Activated naive CD8-positive, alpha-beta T cell (primary cell): ENCODE results near the gene MAST3.

Experiments
- H3K27ac Mint-ChIP-seq: one replicate; pipeline ENCODE4 v1.8.0; 2021; ENCODE audit warnings: mixed read lengths
- H3K27me3 Mint-ChIP-seq: one replicate; pipeline ENCODE4 v1.8.0; 2021; ENCODE audit warnings: mixed read lengths
- H3K36me3 Mint-ChIP-seq: one replicate; pipeline ENCODE4 v1.8.0; 2021; ENCODE audit warnings: mixed read lengths
- H3K4me1 Mint-ChIP-seq: one replicate; pipeline ENCODE4 v1.8.0; 2021; ENCODE audit warnings: low read depth, mixed read lengths
- H3K4me3 Mint-ChIP-seq: one replicate; pipeline ENCODE4 v1.8.0; 2021; ENCODE audit warnings: mild to moderate bottlenecking, mixed read lengths
- H3K9me3 Mint-ChIP-seq: one replicate; pipeline ENCODE4 v1.8.0; 2021; ENCODE audit warnings: low read depth, mixed read lengths

Gene MAST3

GRCh38 chr19:18130523-18131242, 33.1 kb downstream of the MAST3 start:
- no peaks in the 10 kb centered on the region for H3K27me3 Mint-ChIP-seq
- no peaks in the 10 kb centered on the region for H3K9me3 Mint-ChIP-seq
- H3K36me3 Mint-ChIP-seq: no peaks in the 10 kb centered on the region
- H3K4me3 Mint-ChIP-seq: no peak overlapping the region
- peaks cover 2% of the 10 kb centered on the region for H3K4me1 Mint-ChIP-seq
- no peak overlapping the region for H3K27ac Mint-ChIP-seq

- no peaks in the 10 kb centered on the region for H3K36me3 Mint-ChIP-seq
- no peak overlapping the region for H3K4me3 Mint-ChIP-seq
- H3K4me1 Mint-ChIP-seq: peaks cover 2% of the 10 kb centered on the region
- no peaks in the 10 kb centered on the region for H3K27me3 Mint-ChIP-seq
- H3K27ac Mint-ChIP-seq: no peak overlapping the region
- H3K9me3 Mint-ChIP-seq: no peaks in the 10 kb centered on the region
Measured at GRCh38 chr19:18131841-18132596, 34.4 kb downstream of the MAST3 start.

GRCh38 chr19:18135712-18136584, 38.4 kb downstream of the MAST3 start:
- no peaks in the 10 kb centered on the region for H3K9me3 Mint-ChIP-seq
- H3K4me3 Mint-ChIP-seq: no peak overlapping the region
- H3K27me3 Mint-ChIP-seq: no peaks in the 10 kb centered on the region
- no peaks in the 10 kb centered on the region for H3K4me1 Mint-ChIP-seq
- H3K27ac Mint-ChIP-seq: no peak overlapping the region
- H3K36me3 Mint-ChIP-seq: peaks cover 3% of the 10 kb centered on the region

GRCh38 chr19:18137242-18137641, 39.7 kb downstream of the MAST3 start:
- Mint-ChIP-seq H3K4me1 (no peaks in the 10 kb centered on the region), H3K27me3 (no peaks in the 10 kb centered on the region), H3K36me3 (peaks cover 3% of the 10 kb centered on the region), H3K9me3 (no peaks in the 10 kb centered on the region), H3K4me3 (no peak overlapping the region), H3K27ac (no peak overlapping the region)

- no peaks in the 10 kb centered on the region for H3K4me1 Mint-ChIP-seq
- H3K27ac Mint-ChIP-seq: no peak overlapping the region
- H3K9me3 Mint-ChIP-seq: no peaks in the 10 kb centered on the region
- peaks cover 3% of the 10 kb centered on the region for H3K36me3 Mint-ChIP-seq
- no peaks in the 10 kb centered on the region for H3K27me3 Mint-ChIP-seq
- no peak overlapping the region for H3K4me3 Mint-ChIP-seq
Measured at GRCh38 chr19:18137657-18138339, 40.2 kb downstream of the MAST3 start.

- peaks cover 3% of the 10 kb centered on the region for H3K36me3 Mint-ChIP-seq
- no peaks in the 10 kb centered on the region for H3K4me1 Mint-ChIP-seq
- H3K9me3 Mint-ChIP-seq: no peaks in the 10 kb centered on the region
- H3K27me3 Mint-ChIP-seq: no peaks in the 10 kb centered on the region
- H3K27ac Mint-ChIP-seq: no peak overlapping the region
- H3K4me3 Mint-ChIP-seq: no peak overlapping the region
Measured at GRCh38 chr19:18140473-18140872, 42.9 kb downstream of the MAST3 start.

GRCh38 chr19:18141031-18141430, 43.5 kb downstream of the MAST3 start:
- no peaks in the 10 kb centered on the region for H3K4me1 Mint-ChIP-seq
- no peaks in the 10 kb centered on the region for H3K9me3 Mint-ChIP-seq
- H3K4me3 Mint-ChIP-seq: no peak overlapping the region
- H3K27me3 Mint-ChIP-seq: no peaks in the 10 kb centered on the region
- no peak overlapping the region for H3K27ac Mint-ChIP-seq
- peaks cover 3% of the 10 kb centered on the region for H3K36me3 Mint-ChIP-seq

- Mint-ChIP-seq H3K4me3 (no peak overlapping the region), H3K4me1 (no peaks in the 10 kb centered on the region), H3K36me3 (peaks cover 3% of the 10 kb centered on the region), H3K27ac (no peak overlapping the region), H3K27me3 (no peaks in the 10 kb centered on the region), H3K9me3 (no peaks in the 10 kb centered on the region)
Measured at GRCh38 chr19:18143902-18144301, 46.3 kb downstream of the MAST3 start.

- Mint-ChIP-seq H3K9me3 (no peaks in the 10 kb centered on the region), H3K4me1 (no peaks in the 10 kb centered on the region), H3K36me3 (peaks cover 3% of the 10 kb centered on the region), H3K27ac (no peak overlapping the region), H3K27me3 (no peaks in the 10 kb centered on the region), H3K4me3 (no peak overlapping the region)
Measured at GRCh38 chr19:18144361-18144760, 46.8 kb downstream of the MAST3 start.

GRCh38 chr19:18144906-18145305, 47.3 kb downstream of the MAST3 start:
- no peaks in the 10 kb centered on the region for H3K4me1 Mint-ChIP-seq
- H3K36me3 Mint-ChIP-seq: peaks cover 3% of the 10 kb centered on the region
- H3K9me3 Mint-ChIP-seq: no peaks in the 10 kb centered on the region
- no peak overlapping the region for H3K4me3 Mint-ChIP-seq
- no peaks in the 10 kb centered on the region for H3K27me3 Mint-ChIP-seq
- H3K27ac Mint-ChIP-seq: no peak overlapping the region

- no peaks in the 10 kb centered on the region for H3K4me1 Mint-ChIP-seq
- H3K27ac Mint-ChIP-seq: no peak overlapping the region
- H3K4me3 Mint-ChIP-seq: no peak overlapping the region
- no peaks in the 10 kb centered on the region for H3K27me3 Mint-ChIP-seq
- no peaks in the 10 kb centered on the region for H3K9me3 Mint-ChIP-seq
- peaks cover under 1% of the 10 kb centered on the region for H3K36me3 Mint-ChIP-seq
Measured at GRCh38 chr19:18145391-18145999, 47.9 kb downstream of the MAST3 start.

GRCh38 chr19:18147396-18147795, 49.8 kb downstream of the MAST3 start:
- H3K9me3 Mint-ChIP-seq: no peaks in the 10 kb centered on the region
- no peak overlapping the region for H3K4me3 Mint-ChIP-seq
- H3K36me3 Mint-ChIP-seq: no peaks in the 10 kb centered on the region
- H3K4me1 Mint-ChIP-seq: peaks cover 4% of the 10 kb centered on the region
- no peaks in the 10 kb centered on the region for H3K27me3 Mint-ChIP-seq
- H3K27ac Mint-ChIP-seq: no peak overlapping the region

- Mint-ChIP-seq H3K27ac (no peak overlapping the region), H3K4me1 (peaks cover 12% of the 10 kb centered on the region), H3K9me3 (no peaks in the 10 kb centered on the region), H3K27me3 (no peaks in the 10 kb centered on the region), H3K4me3 (no peak overlapping the region), H3K36me3 (no peaks in the 10 kb centered on the region)
Measured at GRCh38 chr19:18149596-18149975, 52.0 kb downstream of the MAST3 start.
